IPS-18a (cell line): Measurements from ENCODE around the gene MSH2.
"Not testable (repeated sequence)": the region's sequence is repeated elsewhere in the genome, so short reads cannot be mapped to it uniquely, and the experiment has no call there.

Source experiments
- H3K27ac ChIP-seq: one replicate; pipeline ENCODE4 v1.5.1; 2013; ENCODE audit warnings: low read length
- H3K27me3 ChIP-seq: one replicate; pipeline ENCODE4 v1.6.1; 2013; ENCODE audit warnings: mild to moderate bottlenecking, low read length; ENCODE audit not compliant: control insufficient read depth, insufficient read depth
- H3K36me3 ChIP-seq: one replicate; pipeline ENCODE4 v1.6.1; 2013; ENCODE audit warnings: low read depth, low read length; ENCODE audit not compliant: control insufficient read depth
- H3K4me1 ChIP-seq: one replicate; pipeline ENCODE4 v1.6.1; 2013; ENCODE audit warnings: low read depth, low read length; ENCODE audit not compliant: control insufficient read depth
- H3K4me3 ChIP-seq: one replicate; pipeline ENCODE4 v1.5.1; 2013; ENCODE audit warnings: low read length
- H3K9ac ChIP-seq: one replicate; pipeline ENCODE4 v1.6.1; 2013; ENCODE audit warnings: mild to moderate bottlenecking, low read length, moderate library complexity
- H3K9me3 ChIP-seq: one replicate; pipeline ENCODE4 v1.6.1; 2013; ENCODE audit warnings: low read depth, low read length; ENCODE audit not compliant: control insufficient read depth

Gene MSH2

GRCh38 chr2:47414682-47415458 is 11.9 kb downstream of the MSH2 start:
- no peak overlapping the region for H3K4me3 ChIP-seq
- H3K9ac ChIP-seq = no peak overlapping the region
- H3K27me3 ChIP-seq = no peaks in the 10 kb centered on the region
- H3K36me3 ChIP-seq = peaks cover 86% of the 10 kb centered on the region
- no peaks in the 10 kb centered on the region for H3K9me3 ChIP-seq
- H3K4me1 ChIP-seq = no peaks in the 10 kb centered on the region
- H3K27ac ChIP-seq = no peak overlapping the region

GRCh38 chr2:47420214-47420613 is 17.3 kb downstream of the MSH2 start:
- Histone ChIP-seq H3K9ac (no peak overlapping the region), H3K4me1 (no peaks in the 10 kb centered on the region), H3K27ac (no peak overlapping the region), H3K36me3 (peaks cover 77% of the 10 kb centered on the region), H3K9me3 (no peaks in the 10 kb centered on the region), H3K4me3 (no peak overlapping the region), H3K27me3 (no peaks in the 10 kb centered on the region)

GRCh38 chr2:47420683-47421082 is 17.7 kb downstream of the MSH2 start:
- H3K27ac ChIP-seq = not testable (repeated sequence)
- peaks cover 77% of the 10 kb centered on the region for H3K36me3 ChIP-seq

GRCh38 chr2:47422016-47422415 is 19.1 kb downstream of the MSH2 start:
- no peaks in the 10 kb centered on the region for H3K27me3 ChIP-seq
- peaks cover 72% of the 10 kb centered on the region for H3K36me3 ChIP-seq
- no peak overlapping the region for H3K9ac ChIP-seq
- H3K27ac ChIP-seq = no peak overlapping the region
- H3K9me3 ChIP-seq = no peaks in the 10 kb centered on the region
- H3K4me1 ChIP-seq = no peaks in the 10 kb centered on the region
- H3K4me3 ChIP-seq = no peak overlapping the region

More at GRCh38 chr2:47420683-47421082, 17.7 kb downstream of the MSH2 start:
- H3K9ac ChIP-seq, H3K4me3 ChIP-seq, H3K4me1 ChIP-seq, H3K27me3 ChIP-seq, H3K9me3 ChIP-seq: not testable (repeated sequence)

GRCh38 chr2:47422560-47422959 is 19.6 kb downstream of the MSH2 start:
- H3K4me1 ChIP-seq = no peaks in the 10 kb centered on the region
- no peak overlapping the region for H3K4me3 ChIP-seq
- peaks cover 72% of the 10 kb centered on the region for H3K36me3 ChIP-seq
- H3K9ac ChIP-seq = no peak overlapping the region
- no peaks in the 10 kb centered on the region for H3K9me3 ChIP-seq
- H3K27ac ChIP-seq = no peak overlapping the region
- H3K27me3 ChIP-seq = no peaks in the 10 kb centered on the region

DNA sequence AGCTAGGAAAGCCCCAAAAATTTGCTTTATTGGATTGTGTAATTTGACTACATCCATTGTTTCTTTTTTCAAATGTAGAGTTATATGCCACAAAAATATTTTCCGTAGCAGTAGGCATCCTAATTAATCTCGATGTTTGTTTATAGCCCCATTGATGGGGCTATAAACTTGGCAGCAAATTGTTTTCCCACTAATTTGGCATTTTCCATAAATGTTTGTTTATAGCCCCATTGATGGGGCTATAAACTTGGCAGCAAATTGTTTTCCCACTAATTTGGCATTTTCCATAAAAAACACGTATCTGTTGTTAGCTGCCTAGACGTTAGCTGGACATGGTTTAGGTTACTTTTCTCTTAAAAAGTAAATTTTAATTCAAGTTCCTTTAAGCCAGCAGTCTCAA is 23.8 kb downstream of the MSH2 start:
- Histone ChIP-seq H3K4me3 (no peak overlapping the region), H3K27ac (no peak overlapping the region), H3K9ac (no peak overlapping the region), H3K9me3 (no peaks in the 10 kb centered on the region), H3K36me3 (peaks cover 86% of the 10 kb centered on the region), H3K4me1 (no peaks in the 10 kb centered on the region), H3K27me3 (no peaks in the 10 kb centered on the region)

DNA sequence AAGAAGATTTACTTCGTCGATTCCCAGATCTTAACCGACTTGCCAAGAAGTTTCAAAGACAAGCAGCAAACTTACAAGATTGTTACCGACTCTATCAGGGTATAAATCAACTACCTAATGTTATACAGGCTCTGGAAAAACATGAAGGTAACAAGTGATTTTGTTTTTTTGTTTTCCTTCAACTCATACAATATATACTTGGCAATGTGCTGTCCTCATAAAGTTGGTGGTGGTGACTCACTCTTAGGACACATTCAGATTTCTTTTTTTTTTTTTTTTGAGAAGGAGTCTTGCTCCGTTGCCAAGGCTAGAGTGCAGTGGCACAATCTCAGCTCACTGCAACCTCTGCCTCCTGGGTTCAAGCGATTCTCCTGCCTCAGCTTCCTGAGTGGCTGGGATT is 26.8 kb downstream of the MSH2 start:
- no peak overlapping the region for H3K9ac ChIP-seq
- H3K36me3 ChIP-seq = peaks cover 67% of the 10 kb centered on the region
- no peaks in the 10 kb centered on the region for H3K9me3 ChIP-seq
- no peak overlapping the region for H3K4me3 ChIP-seq
- H3K27me3 ChIP-seq = no peaks in the 10 kb centered on the region
- no peak overlapping the region for H3K27ac ChIP-seq
- H3K4me1 ChIP-seq = no peaks in the 10 kb centered on the region

GRCh38 chr2:47433006-47433405 is 30.1 kb downstream of the MSH2 start:
- H3K4me1 ChIP-seq, H3K9ac ChIP-seq, H3K27ac ChIP-seq, H3K4me3 ChIP-seq, H3K9me3 ChIP-seq, H3K27me3 ChIP-seq: not testable (repeated sequence)
- H3K36me3 ChIP-seq = peaks cover 55% of the 10 kb centered on the region

GRCh38 chr2:47433445-47433844 is 30.5 kb downstream of the MSH2 start:
- not testable (repeated sequence) for H3K9ac ChIP-seq, H3K9me3 ChIP-seq, H3K27me3 ChIP-seq, H3K4me1 ChIP-seq, H3K27ac ChIP-seq, H3K4me3 ChIP-seq
- peaks cover 57% of the 10 kb centered on the region for H3K36me3 ChIP-seq

- H3K27ac ChIP-seq = no peak overlapping the region
- H3K9me3 ChIP-seq = no peaks in the 10 kb centered on the region
- H3K27me3 ChIP-seq = no peaks in the 10 kb centered on the region
- H3K4me1 ChIP-seq = no peaks in the 10 kb centered on the region
- H3K9ac ChIP-seq = no peak overlapping the region
- no peak overlapping the region for H3K4me3 ChIP-seq
- peaks cover 40% of the 10 kb centered on the region for H3K36me3 ChIP-seq
Observed at GRCh38 chr2:47437287-47437686, 34.3 kb downstream of the MSH2 start.

DNA sequence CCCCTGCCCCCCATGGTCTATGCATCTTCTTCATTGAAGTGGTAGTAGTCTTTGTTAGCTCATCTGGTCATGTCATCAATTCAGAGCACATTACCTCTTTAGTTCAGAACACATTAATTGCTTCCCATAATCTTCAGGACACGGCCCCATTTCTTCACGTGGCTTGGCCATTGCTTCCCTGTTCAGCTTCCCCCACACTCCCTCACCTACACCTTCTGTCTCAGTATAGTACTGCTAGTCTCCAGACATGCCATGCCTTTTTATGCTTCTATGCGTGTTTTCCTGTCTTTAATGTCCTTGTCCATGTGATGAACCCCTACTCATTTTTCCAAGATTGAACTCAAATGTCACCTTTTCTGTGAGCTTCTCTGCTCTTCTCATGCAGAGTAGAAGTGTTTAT is 35.1 kb downstream of the MSH2 start:
- Histone ChIP-seq H3K27ac (no peak overlapping the region), H3K36me3 (peaks cover 45% of the 10 kb centered on the region), H3K4me3 (no peak overlapping the region), H3K9ac (no peak overlapping the region), H3K9me3 (no peaks in the 10 kb centered on the region), H3K27me3 (no peaks in the 10 kb centered on the region), H3K4me1 (no peaks in the 10 kb centered on the region)

DNA sequence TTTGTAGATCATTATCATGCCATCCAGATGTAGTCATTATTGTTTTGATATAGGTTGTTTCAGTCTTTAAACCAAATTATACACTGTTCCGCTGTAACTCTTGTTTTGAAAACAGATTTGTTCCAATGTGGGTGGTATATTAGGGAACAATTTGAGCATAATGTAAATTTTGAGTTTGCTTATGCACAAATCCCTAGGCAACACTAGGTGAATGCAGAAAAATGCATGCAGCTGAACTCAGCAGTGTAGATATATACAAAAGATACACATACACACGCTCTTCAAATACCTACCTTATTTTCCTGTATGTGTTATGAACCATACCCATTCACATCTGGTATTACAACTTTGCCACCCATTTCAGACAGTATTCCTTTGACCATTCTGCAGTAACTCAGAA is 35.8 kb downstream of the MSH2 start:
- H3K27ac ChIP-seq = no peak overlapping the region
- no peaks in the 10 kb centered on the region for H3K9me3 ChIP-seq
- peaks cover 48% of the 10 kb centered on the region for H3K36me3 ChIP-seq
- no peaks in the 10 kb centered on the region for H3K4me1 ChIP-seq
- H3K9ac ChIP-seq = no peak overlapping the region
- no peaks in the 10 kb centered on the region for H3K27me3 ChIP-seq
- H3K4me3 ChIP-seq = no peak overlapping the region
